ENCODE measurements around the gene KLF5.

Gene KLF5

GRCh38 chr13:73090823-73091187, 32.0 kb downstream of the KLF5 start:
- H3K79me2 ChIP-seq (ENCODE audit: control insufficient read depth, insufficient read depth, low read length, poor library complexity), result no peaks in the 10 kb centered on the region
- H3K9ac ChIP-seq (ENCODE audit: low read length), result no peak overlapping the region
- no peak for DNase-seq
- no peak overlapping the region for H3K4ac ChIP-seq (ENCODE audit: low read depth, low read length)
- peaks cover 2 to 7% of the 10 kb centered on the region in 2 experiments for H3K36me3 ChIP-seq (ENCODE audit: control insufficient read depth in 1 of 2, insufficient read depth in 2 of 2, low read length in 2 of 2)
- H3K79me1 ChIP-seq (ENCODE audit: low read length), result peaks cover 16% of the 10 kb centered on the region
- no peak overlapping the region for H4K12ac ChIP-seq (ENCODE audit: low read depth, low read length)
- peak overlapping the region; percentile 54 for H2BK12ac ChIP-seq (ENCODE audit: low read length)
- no peak overlapping the region for H3K4me3 ChIP-seq (ENCODE audit: low read depth, low read length)
- no peaks in the 10 kb centered on the region for H3K27me3 ChIP-seq (ENCODE audit: insufficient read depth, low read length)
- no peak overlapping the region for H3K23ac ChIP-seq (ENCODE audit: low read length)
- no peak overlapping the region for H2AFZ ChIP-seq (ENCODE audit: insufficient read depth, low read length, poor library complexity)
- H2BK5ac ChIP-seq (ENCODE audit: low read depth, low read length, poor library complexity), result peak overlapping the region; percentile 42
- H3K9me3 ChIP-seq (ENCODE audit: insufficient read depth, low read depth, low read length), result peaks cover 3% of the 10 kb centered on the region
- H2AK5ac ChIP-seq (ENCODE audit: low read length), result no peak overlapping the region
- H3K18ac ChIP-seq (ENCODE audit: low read length), result no peak overlapping the region
- no CpG with 5 or more reads among the region's 1 CpG for WGBS (ENCODE audit: extremely low coverage, insufficient coverage, insufficient read length)
- H3K4me1 ChIP-seq (ENCODE audit: control insufficient read depth in 1 of 2, insufficient read depth in 2 of 2, low read length in 2 of 2), result peaks cover 3 to 7% of the 10 kb centered on the region in 2 experiments
- H3K27ac ChIP-seq (ENCODE audit: low read depth, low read length), result peak overlapping the region; percentile 64
- H3K14ac ChIP-seq (ENCODE audit: low read length), result no peak overlapping the region
- H4K91ac ChIP-seq (ENCODE audit: low read depth, low read length), result peak overlapping the region; percentile 67
- peak overlapping the region; percentile 53 for H2BK120ac ChIP-seq (ENCODE audit: insufficient read depth, low read length, poor library complexity)
- no peak overlapping the region for H4K8ac ChIP-seq (ENCODE audit: low read depth, low read length)
- H3K4me2 ChIP-seq (ENCODE audit: low read length), result peak overlapping the region; percentile 23

GRCh38 chr13:73092829-73093228, 34.0 kb downstream of the KLF5 start:
- no peak overlapping the region for H4K91ac ChIP-seq (ENCODE audit: low read depth, low read length)
- peaks cover 6 to 7% of the 10 kb centered on the region in 2 experiments for H3K4me1 ChIP-seq (ENCODE audit: control insufficient read depth in 1 of 2, insufficient read depth in 2 of 2, low read length in 2 of 2)
- no peaks in the 10 kb centered on the region for H3K79me2 ChIP-seq (ENCODE audit: control insufficient read depth, insufficient read depth, low read length, poor library complexity)
- H3K27me3 ChIP-seq (ENCODE audit: insufficient read depth, low read length), result no peaks in the 10 kb centered on the region
- no peak overlapping the region for H3K4ac ChIP-seq (ENCODE audit: low read depth, low read length)
- no peak for DNase-seq
- H3K36me3 ChIP-seq (ENCODE audit: control insufficient read depth in 1 of 2, insufficient read depth in 2 of 2, low read length in 2 of 2), result peaks cover 2 to 4% of the 10 kb centered on the region in 2 experiments
- H3K18ac ChIP-seq (ENCODE audit: low read length), result no peak overlapping the region
- H3K23ac ChIP-seq (ENCODE audit: low read length), result no peak overlapping the region
- no peak overlapping the region for H3K14ac ChIP-seq (ENCODE audit: low read length)
- peaks cover 16% of the 10 kb centered on the region for H3K79me1 ChIP-seq (ENCODE audit: low read length)
- peaks cover 3% of the 10 kb centered on the region for H3K9me3 ChIP-seq (ENCODE audit: insufficient read depth, low read depth, low read length)
- no peak overlapping the region for H4K8ac ChIP-seq (ENCODE audit: low read depth, low read length)
- H2AK5ac ChIP-seq (ENCODE audit: low read length), result no peak overlapping the region
- no peak overlapping the region for H2BK120ac ChIP-seq (ENCODE audit: insufficient read depth, low read length, poor library complexity)
- H3K4me2 ChIP-seq (ENCODE audit: low read length), result no peak overlapping the region
- no peak overlapping the region for H2BK5ac ChIP-seq (ENCODE audit: low read depth, low read length, poor library complexity)
- no peak overlapping the region for H3K27ac ChIP-seq (ENCODE audit: low read depth, low read length)
- no peak overlapping the region for H2AFZ ChIP-seq (ENCODE audit: insufficient read depth, low read length, poor library complexity)
- H2BK12ac ChIP-seq (ENCODE audit: low read length), result no peak overlapping the region
- no peak overlapping the region for H3K4me3 ChIP-seq (ENCODE audit: low read depth, low read length)
- H3K9ac ChIP-seq (ENCODE audit: low read length), result no peak overlapping the region
- H4K12ac ChIP-seq (ENCODE audit: low read depth, low read length), result no peak overlapping the region

GRCh38 chr13:73096173-73096572, 37.4 kb downstream of the KLF5 start:
- H3K27ac ChIP-seq (ENCODE audit: low read depth, low read length), result peak overlapping the region; percentile 45
- whole genome bisulfite sequencing (ENCODE audit: extremely low coverage, insufficient coverage, insufficient read length), result no CpG with 5 or more reads among the region's 2 CpGs
- H4K8ac ChIP-seq (ENCODE audit: low read depth, low read length), result no peak overlapping the region
- H3K14ac ChIP-seq (ENCODE audit: low read length), result no peak overlapping the region
- no peak overlapping the region for H3K23ac ChIP-seq (ENCODE audit: low read length)
- H2BK5ac ChIP-seq (ENCODE audit: low read depth, low read length, poor library complexity), result no peak overlapping the region
- no peak overlapping the region for H3K4me3 ChIP-seq (ENCODE audit: low read depth, low read length)
- H3K36me3 ChIP-seq (ENCODE audit: control insufficient read depth in 1 of 2, insufficient read depth in 2 of 2, low read length in 2 of 2), result no peaks in the 10 kb centered on the region
- H3K4me1 ChIP-seq (ENCODE audit: control insufficient read depth in 1 of 2, insufficient read depth in 2 of 2, low read length in 2 of 2), result peaks cover 0 to 2% of the 10 kb centered on the region in 2 experiments
- peaks cover 4% of the 10 kb centered on the region for H3K79me1 ChIP-seq (ENCODE audit: low read length)
- H3K79me2 ChIP-seq (ENCODE audit: control insufficient read depth, insufficient read depth, low read length, poor library complexity), result no peaks in the 10 kb centered on the region
- no peak overlapping the region for H3K18ac ChIP-seq (ENCODE audit: low read length)
- H3K27me3 ChIP-seq (ENCODE audit: insufficient read depth, low read length), result no peaks in the 10 kb centered on the region
- H2AFZ ChIP-seq (ENCODE audit: insufficient read depth, low read length, poor library complexity), result no peak overlapping the region
- no peak overlapping the region for H2BK120ac ChIP-seq (ENCODE audit: insufficient read depth, low read length, poor library complexity)
- H3K9ac ChIP-seq (ENCODE audit: low read length), result no peak overlapping the region
- no peaks in the 10 kb centered on the region for H3K9me3 ChIP-seq (ENCODE audit: insufficient read depth, low read depth, low read length)
- H4K91ac ChIP-seq (ENCODE audit: low read depth, low read length), result no peak overlapping the region
- H3K4me2 ChIP-seq (ENCODE audit: low read length), result peak overlapping the region; percentile 41
- H4K12ac ChIP-seq (ENCODE audit: low read depth, low read length), result no peak overlapping the region
- no peak overlapping the region for H2AK5ac ChIP-seq (ENCODE audit: low read length)
- DNase-seq, result peak; percentile 83 to 92
- no peak overlapping the region for H3K4ac ChIP-seq (ENCODE audit: low read depth, low read length)
- H2BK12ac ChIP-seq (ENCODE audit: low read length), result no peak overlapping the region

- WGBS (ENCODE audit: extremely low coverage, insufficient coverage, insufficient read length), result no CpG with 5 or more reads among the region's 5 CpGs
- no peak overlapping the region for H2AFZ ChIP-seq (ENCODE audit: insufficient read depth, low read length, poor library complexity)
- DNase-seq, result peak; percentile 27 to 72
Observed at GRCh38 chr13:73096638-73097037, 37.8 kb downstream of the KLF5 start.

More at GRCh38 chr13:73096638-73097037, 37.8 kb downstream of the KLF5 start:
- Histone ChIP-seq H2AK5ac (ENCODE audit: low read length) (no peak overlapping the region), H3K18ac (ENCODE audit: low read length) (no peak overlapping the region), H3K23ac (ENCODE audit: low read length) (no peak overlapping the region), H2BK120ac (ENCODE audit: insufficient read depth, low read length, poor library complexity) (no peak overlapping the region), H3K79me2 (ENCODE audit: control insufficient read depth, insufficient read depth, low read length, poor library complexity) (no peaks in the 10 kb centered on the region), H3K27me3 (ENCODE audit: insufficient read depth, low read length) (no peaks in the 10 kb centered on the region), H2BK5ac (ENCODE audit: low read depth, low read length, poor library complexity) (no peak overlapping the region), H3K9me3 (ENCODE audit: insufficient read depth, low read depth, low read length) (no peaks in the 10 kb centered on the region), H3K4me3 (ENCODE audit: low read depth, low read length) (no peak overlapping the region), H3K79me1 (ENCODE audit: low read length) (peaks cover 2% of the 10 kb centered on the region), H3K4me2 (ENCODE audit: low read length) (no peak overlapping the region), H4K12ac (ENCODE audit: low read depth, low read length) (no peak overlapping the region), H2BK12ac (ENCODE audit: low read length) (no peak overlapping the region), H3K27ac (ENCODE audit: low read depth, low read length) (peak overlapping the region; percentile 45), H3K4me1 (ENCODE audit: control insufficient read depth in 1 of 2, insufficient read depth in 2 of 2, low read length in 2 of 2) (peaks cover 0 to 2% of the 10 kb centered on the region in 2 experiments), H3K9ac (ENCODE audit: low read length) (no peak overlapping the region), H3K14ac (ENCODE audit: low read length) (no peak overlapping the region), H3K36me3 (ENCODE audit: control insufficient read depth in 1 of 2, insufficient read depth in 2 of 2, low read length in 2 of 2) (no peaks in the 10 kb centered on the region), H3K4ac (ENCODE audit: low read depth, low read length) (no peak overlapping the region), H4K91ac (ENCODE audit: low read depth, low read length) (no peak overlapping the region), H4K8ac (ENCODE audit: low read depth, low read length) (no peak overlapping the region)
